ENCODE data around the gene OCA2. TPM values are rescaled to one million over a fixed set of nuclear protein-coding genes. Genes with fewer than 3 reads are reported as not detected.

Gene OCA2
- total and polyA plus RNA-seq, 2 of the 4 experiments (the other 2 are of a cell fraction): under 0.01 to 0.03 TPM

- Histone ChIP-seq H3K9me3 (ENCODE audit: control insufficient read depth, insufficient read depth, low read length) (no peaks in the 10 kb centered on the region), H3K4me1 (ENCODE audit: control insufficient read depth, insufficient read depth, low read length) (no peaks in the 10 kb centered on the region; the same call in 1 of the 2 replicates), H3K14ac (replicated peaks; ENCODE audit: low read depth, low read length) (no peak overlapping the region), H3K9me1 (ENCODE audit: insufficient read depth, low read length) (peaks cover 2% of the 10 kb centered on the region; the same call in 1 of the 2 replicates), H2AFZ (replicated peaks; ENCODE audit: low read length, poor library complexity) (no peak overlapping the region), H3K4me3 (ENCODE audit: insufficient read depth, low read depth, low read length) (no peak overlapping the region), H3K27ac (ENCODE audit: insufficient read depth, low read length) (no peak overlapping the region), H2BK20ac (ENCODE audit: low read depth, low read length) (no peak overlapping the region), H2AK9ac (replicated peaks; ENCODE audit: low read depth, low read length, poor library complexity) (no peak overlapping the region), H3K18ac (ENCODE audit: low read depth, low read length) (no peak overlapping the region), H3K4ac (ENCODE audit: low read depth, low read length) (no peak overlapping the region), H3K56ac (ENCODE audit: extremely low read depth, insufficient read depth, low read length) (no peak overlapping the region), H3K27me3 (ENCODE audit: control insufficient read depth, insufficient read depth, low read length) (peaks cover 3% of the 10 kb centered on the region; the same call in 1 of the 2 replicates), H3K79me1 (ENCODE audit: low read depth in 1 of 2, low read length in 2 of 2) (0 out of 4 replicates have a peak, but pooled peaks cover 0 to 3% of the 10 kb centered on the region in 2 experiments), H2AK5ac (ENCODE audit: low read depth, low read length) (no peak overlapping the region), H3K36me3 (ENCODE audit: control insufficient read depth, insufficient read depth, low read length) (peaks cover 23% of the 10 kb centered on the region), H2BK15ac (ENCODE audit: low read depth, low read length) (no peak overlapping the region), H2BK5ac (ENCODE audit: low read depth, low read length, poor library complexity, severe bottlenecking) (no peak overlapping the region), H4K8ac (ENCODE audit: low read depth in 2 of 2, low read length in 2 of 2) (no peak overlapping the region), H4K5ac (ENCODE audit: low read depth, low read length) (no peak overlapping the region), H3K4me2 (ENCODE audit: low read depth, low read length) (no peak overlapping the region), H4K20me1 (ENCODE audit: insufficient read depth, low read length) (no peaks in the 10 kb centered on the region), H3K23ac (ENCODE audit: low read depth, low read length) (no peak overlapping the region), H3K9ac (ENCODE audit: low read depth, low read length) (no peak overlapping the region), H2BK120ac (ENCODE audit: low read depth, low read length) (no peak overlapping the region), H4K91ac (ENCODE audit: insufficient read depth, low read depth, low read length) (no peak overlapping the region)
- DNase-seq (no peak), ATAC-seq (ENCODE audit: low read depth) (no peak)
- POLR2A ChIA-PET (ENCODE audit: unreplicated experiment): no interaction called here
- intact Hi-C loops (cut with micrococcal nuclease): no loop called here
- in situ Hi-C loops (cut with MboI; ENCODE audit: low sequenced_read_pairs): loop anchor here (25.0 kb wide), 1 partner anchor 1223 kb away; no protein-coding TSS in a partner anchor
- dilution Hi-C loops (cut with HindIII; ENCODE audit: low sequenced_read_pairs, unreplicated experiment): no loop called here
- CTCF ChIA-PET: interaction anchor here (1.4 kb wide), 1 partner anchor 16 kb away, joined by 3 read pairs; no protein-coding TSS in a partner anchor
- no TSS peak for BruUV-seq (replicated peaks)
- 42% methylated on average over 3 of the region's 7 CpGs; no CpG with 5 or more reads in 1 of the 2 experiments for WGBS, 2 experiments (ENCODE audit: extremely low coverage in 2 of 2, insufficient read length in 1 of 2)
- TF ChIP-seq USF2 (IDR thresholded peaks at IDR 0.05; ENCODE audit: low read depth, low read length) (no peak), MAZ (IDR thresholded peaks at IDR 0.05; ENCODE audit: borderline replicate concordance, low read depth, low read length) (no peak), POLR2A (IDR thresholded peaks at IDR 0.05; ENCODE audit: low read depth, low read length) (no peak), SMC3 (IDR thresholded peaks at IDR 0.05; ENCODE audit: low read depth, low read length) (no peak), CTCF (conservative IDR thresholded peaks at IDR 0.05; ENCODE audit: low read depth, low read length) (no peak), RFX5 (IDR thresholded peaks at IDR 0.05; ENCODE audit: low read depth, low read length) (no peak), ELK1 (IDR thresholded peaks at IDR 0.05; ENCODE audit: borderline replicate concordance, low read depth, low read length) (no peak), MAFK (IDR thresholded peaks at IDR 0.05; ENCODE audit: low read depth, low read length) (no peak), CEBPB (IDR thresholded peaks at IDR 0.05; ENCODE audit: low read depth, low read length) (no peak), BHLHE40 (IDR thresholded peaks at IDR 0.05; ENCODE audit: low read depth, low read length) (no peak), MXI1 (IDR thresholded peaks at IDR 0.05; ENCODE audit: borderline replicate concordance, low read depth, low read length) (no peak), NFE2L2 (IDR thresholded peaks at IDR 0.05; ENCODE audit: low read depth, low read length) (no peak), RCOR1 (IDR thresholded peaks at IDR 0.05; ENCODE audit: insufficient replicate concordance, low read length) (no peak)
Observed at GRCh38 chr15:28110481-28110881, 11.4 kb upstream of the OCA2 start.

Measured in IMR-90 (cell line).